Activated T-helper 2 cell treated with anti-CD3 and anti-CD28 coated beads, Interferon-gamma antibody, Interleukin-2, Interleukin-4, amounts not matched to agents 10 μg/mL and 5 μg/mL and 100 μg/mL, durations not matched to agents 14 hours and 24 hours and 36 hours (primary cell): ENCODE measurements around the gene C2CD2. TPM values are rescaled to one million over a fixed set of nuclear protein-coding genes. Genes with fewer than 3 reads are reported as not detected.

ENCODE experiments used
- DNase-seq: peaks from one replicate; pipeline ENCODE4 v3.0.0; 2021; ENCODE audit warnings: low spot score
- H3K27ac Mint-ChIP-seq: one replicate; pipeline ENCODE4 v1.8.0; 2021; ENCODE audit warnings: mixed read lengths
- H3K27me3 Mint-ChIP-seq: one replicate; pipeline ENCODE4 v1.8.0; 2021; ENCODE audit warnings: low read depth, mixed read lengths
- H3K36me3 Mint-ChIP-seq: one replicate; pipeline ENCODE4 v1.8.0; 2021; ENCODE audit warnings: low read depth, mixed read lengths
- H3K4me1 Mint-ChIP-seq: one replicate; pipeline ENCODE4 v1.8.0; 2021; ENCODE audit warnings: low read depth, mixed read lengths
- H3K4me3 Mint-ChIP-seq: one replicate; pipeline ENCODE4 v1.8.0; 2021; ENCODE audit warnings: low read depth, mild to moderate bottlenecking, moderate library complexity, mixed read lengths
- H3K9me3 Mint-ChIP-seq: one replicate; pipeline ENCODE4 v1.8.0; 2021; ENCODE audit warnings: mixed read lengths
- intact Hi-C: fragments of 100-400 bp; cut with micrococcal nuclease; formaldehyde crosslinking; loops from one replicate; pipeline ENCODE4 v1.15.1; 2023
- total RNA-seq: library from RNA; stranded (reverse); gene quantifications from 2 replicates; pipeline ENCODE4 v1.2.3, GENCODE V29; 2022

The C2CD2 gene
- total RNA-seq, 1 donor from 2014 or later = 8.6 TPM

- Mint-ChIP-seq H3K9me3 (no peaks in the 10 kb centered on the region), H3K27ac (no peak overlapping the region), H3K27me3 (no peaks in the 10 kb centered on the region), H3K36me3 (no peaks in the 10 kb centered on the region), H3K4me1 (peaks cover 2% of the 10 kb centered on the region), H3K4me3 (no peak overlapping the region)
- no peak for DNase-seq
- intact Hi-C loops = no loop called here
Observed at GRCh38 chr21:41972511-41973205, 18.8 kb upstream of the C2CD2 start.

- intact Hi-C loops = no loop called here
- H3K4me1 Mint-ChIP-seq = peaks cover 2% of the 10 kb centered on the region
- H3K27ac Mint-ChIP-seq = no peak overlapping the region
- no peaks in the 10 kb centered on the region for H3K27me3 Mint-ChIP-seq
- no peaks in the 10 kb centered on the region for H3K36me3 Mint-ChIP-seq
- no peaks in the 10 kb centered on the region for H3K9me3 Mint-ChIP-seq
- no peak for DNase-seq
- H3K4me3 Mint-ChIP-seq = no peak overlapping the region
Observed at GRCh38 chr21:41971891-41972290, 18.1 kb upstream of the C2CD2 start.

- no peak overlapping the region for H3K4me3 Mint-ChIP-seq
- intact Hi-C loops = no loop called here
- DNase-seq = no peak
- H3K9me3 Mint-ChIP-seq = no peaks in the 10 kb centered on the region
- no peaks in the 10 kb centered on the region for H3K27me3 Mint-ChIP-seq
- H3K36me3 Mint-ChIP-seq = no peaks in the 10 kb centered on the region
- peaks cover 2% of the 10 kb centered on the region for H3K4me1 Mint-ChIP-seq
- H3K27ac Mint-ChIP-seq = no peak overlapping the region
Observed at GRCh38 chr21:41970751-41971653, 17.2 kb upstream of the C2CD2 start.

DNA sequence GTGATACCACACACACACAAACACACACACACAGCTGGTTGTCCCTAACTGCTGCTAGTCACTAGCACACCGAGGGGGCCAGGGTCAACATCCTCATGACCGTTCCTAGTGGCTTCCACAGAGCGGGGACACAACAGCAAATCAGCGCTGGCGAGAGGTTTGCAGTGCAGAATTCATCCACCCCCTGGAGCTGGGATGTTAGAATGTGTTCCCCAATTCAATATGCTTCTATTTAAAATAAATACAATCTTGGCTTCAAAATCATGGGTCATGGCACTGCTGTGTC is 16.2 kb upstream of the C2CD2 start:
- no peaks in the 10 kb centered on the region for H3K27me3 Mint-ChIP-seq
- H3K4me3 Mint-ChIP-seq = no peak overlapping the region
- no peak overlapping the region for H3K27ac Mint-ChIP-seq
- no peak for DNase-seq
- no peaks in the 10 kb centered on the region for H3K9me3 Mint-ChIP-seq
- intact Hi-C loops = no loop called here
- peaks cover 2% of the 10 kb centered on the region for H3K4me1 Mint-ChIP-seq
- H3K36me3 Mint-ChIP-seq = no peaks in the 10 kb centered on the region

GRCh38 chr21:41967708-41968107 is 13.9 kb upstream of the C2CD2 start:
- peaks cover 2% of the 10 kb centered on the region for H3K27me3 Mint-ChIP-seq
- H3K36me3 Mint-ChIP-seq = no peaks in the 10 kb centered on the region
- no peak overlapping the region for H3K4me3 Mint-ChIP-seq
- intact Hi-C loops = no loop called here
- DNase-seq = no peak
- no peaks in the 10 kb centered on the region for H3K4me1 Mint-ChIP-seq
- no peaks in the 10 kb centered on the region for H3K9me3 Mint-ChIP-seq
- no peak overlapping the region for H3K27ac Mint-ChIP-seq

- H3K4me1 Mint-ChIP-seq = no peaks in the 10 kb centered on the region
- no peak for DNase-seq
- intact Hi-C loops = no loop called here
- peaks cover 7% of the 10 kb centered on the region for H3K27me3 Mint-ChIP-seq
- H3K36me3 Mint-ChIP-seq = no peaks in the 10 kb centered on the region
- H3K27ac Mint-ChIP-seq = no peak overlapping the region
- no peak overlapping the region for H3K4me3 Mint-ChIP-seq
- H3K9me3 Mint-ChIP-seq = no peaks in the 10 kb centered on the region
Observed at GRCh38 chr21:41966872-41967621, 13.2 kb upstream of the C2CD2 start.

DNA sequence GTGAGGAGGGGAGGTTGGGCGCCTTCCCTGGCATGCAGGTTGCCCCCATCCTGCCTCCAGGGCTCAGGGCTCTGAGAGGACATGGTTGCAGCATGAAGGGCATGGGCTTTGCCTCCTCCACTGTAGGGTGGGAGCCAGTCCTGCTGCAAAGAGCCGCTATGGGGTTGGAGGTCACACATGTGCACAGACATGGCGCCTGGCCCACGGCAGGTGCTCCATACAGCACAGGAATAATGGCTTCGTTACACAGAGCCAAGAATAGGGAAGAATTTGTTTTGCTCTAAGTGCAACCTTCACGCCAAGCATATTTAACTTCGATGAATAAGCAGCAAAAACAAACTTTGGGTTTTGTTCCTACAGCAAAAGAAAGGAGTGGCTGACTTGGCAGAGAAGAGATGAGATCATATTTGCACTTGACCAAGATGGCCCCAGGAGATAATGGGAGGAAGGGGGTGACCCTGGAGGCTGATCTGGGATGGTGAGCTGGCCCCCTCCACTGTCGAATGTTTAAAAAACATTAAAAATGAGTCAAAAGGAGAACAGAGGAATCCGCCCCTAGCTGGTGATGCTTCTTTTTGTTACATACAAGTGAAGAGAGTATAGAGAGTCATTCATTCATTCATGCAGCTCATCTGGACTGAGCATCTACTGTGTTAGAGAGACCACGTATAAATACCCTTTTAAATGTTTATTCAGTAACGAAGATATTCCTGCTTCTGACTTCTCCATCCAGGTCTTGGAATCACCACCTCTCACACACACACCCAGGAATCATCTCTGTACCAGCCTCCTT is 12.4 kb upstream of the C2CD2 start:
- no peak overlapping the region for H3K4me3 Mint-ChIP-seq
- no peak for DNase-seq
- no peaks in the 10 kb centered on the region for H3K4me1 Mint-ChIP-seq
- no peaks in the 10 kb centered on the region for H3K9me3 Mint-ChIP-seq
- H3K27me3 Mint-ChIP-seq = peaks cover 14% of the 10 kb centered on the region
- no peaks in the 10 kb centered on the region for H3K36me3 Mint-ChIP-seq
- H3K27ac Mint-ChIP-seq = no peak overlapping the region
- intact Hi-C loops = no loop called here

DNA sequence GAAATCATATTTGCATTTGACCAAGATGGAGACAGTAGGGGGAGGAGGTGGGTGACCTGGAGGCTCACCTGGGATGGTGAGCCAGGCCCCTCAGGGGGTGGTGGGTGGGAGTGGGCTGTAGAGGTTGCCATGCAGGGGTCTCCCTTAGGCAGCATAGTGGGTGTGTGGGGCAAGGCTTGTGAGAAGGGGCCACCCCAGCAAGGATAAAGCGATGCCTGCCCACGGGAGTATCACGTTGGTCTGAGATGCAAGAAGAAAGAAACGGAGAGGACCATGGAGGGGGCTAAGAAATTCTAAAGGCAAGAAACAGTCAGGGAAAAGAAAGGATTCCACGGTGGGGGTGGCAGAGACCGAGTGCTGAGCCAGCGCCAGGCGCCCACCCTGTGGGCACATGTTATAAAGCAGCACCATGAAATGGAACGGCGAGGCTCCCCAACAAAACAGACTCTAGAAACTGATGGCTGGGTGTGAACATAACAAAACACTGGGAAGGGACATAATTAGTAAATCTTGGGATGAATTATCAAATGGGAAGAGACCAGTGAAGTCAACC is 11.7 kb upstream of the C2CD2 start:
- no peak for DNase-seq
- H3K36me3 Mint-ChIP-seq = no peaks in the 10 kb centered on the region

DNA sequence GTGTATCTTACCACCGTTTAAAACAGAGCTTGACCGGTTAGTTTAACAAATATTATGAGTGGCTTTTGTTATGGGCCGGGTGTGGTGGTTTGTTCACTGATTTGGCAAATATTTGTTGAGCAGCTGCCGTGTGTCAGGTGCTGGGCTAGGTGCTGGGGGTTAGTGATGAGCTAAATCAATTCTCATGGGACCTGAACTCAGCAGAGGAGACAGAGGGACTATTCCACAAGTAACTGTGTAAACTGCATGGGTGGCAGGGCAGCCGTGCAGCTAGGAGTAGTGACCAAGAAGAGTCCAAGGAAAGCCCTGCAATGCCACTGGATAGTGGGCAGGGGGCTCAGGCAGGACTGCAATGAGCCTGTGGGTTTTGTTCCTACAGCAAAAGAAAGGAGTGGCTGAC is 11.2 kb upstream of the C2CD2 start:
- H3K27ac Mint-ChIP-seq = no peak overlapping the region
- no peaks in the 10 kb centered on the region for H3K4me1 Mint-ChIP-seq
- H3K36me3 Mint-ChIP-seq = no peaks in the 10 kb centered on the region
- H3K9me3 Mint-ChIP-seq = no peaks in the 10 kb centered on the region
- intact Hi-C loops = no loop called here
- H3K27me3 Mint-ChIP-seq = peaks cover 16% of the 10 kb centered on the region
- no peak for DNase-seq
- no peak overlapping the region for H3K4me3 Mint-ChIP-seq

More for the DNA sequence above, 11.7 kb upstream of the C2CD2 start:
- Mint-ChIP-seq H3K4me1 (no peaks in the 10 kb centered on the region), H3K27ac (no peak overlapping the region), H3K4me3 (no peak overlapping the region), H3K9me3 (no peaks in the 10 kb centered on the region), H3K27me3 (peaks cover 16% of the 10 kb centered on the region)
- intact Hi-C loops = no loop called here

DNA sequence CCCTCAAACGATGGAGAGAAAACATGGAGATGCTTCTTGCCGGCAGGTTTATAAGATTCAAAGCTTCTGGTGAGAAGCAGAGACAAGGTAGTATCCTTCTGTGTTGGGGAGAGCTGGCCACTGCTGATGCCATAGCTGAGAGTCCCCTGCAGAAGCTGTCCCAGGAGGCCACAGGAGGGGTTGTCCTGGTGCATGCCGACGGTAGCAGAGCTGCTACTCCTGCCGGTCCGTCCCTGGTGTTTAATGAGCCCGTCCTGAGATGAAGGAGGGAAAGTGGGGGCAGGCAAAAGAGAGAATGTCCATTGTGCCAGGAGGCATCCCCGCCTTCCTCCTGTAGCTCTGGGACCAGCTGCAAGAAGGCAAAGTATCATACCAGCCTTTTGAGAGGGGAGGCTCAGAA is 10.4 kb upstream of the C2CD2 start:
- Mint-ChIP-seq H3K27ac (no peak overlapping the region), H3K9me3 (no peaks in the 10 kb centered on the region), H3K36me3 (no peaks in the 10 kb centered on the region), H3K4me3 (no peak overlapping the region), H3K27me3 (peaks cover 16% of the 10 kb centered on the region), H3K4me1 (no peaks in the 10 kb centered on the region)
- no peak for DNase-seq
- intact Hi-C loops = no loop called here

DNA sequence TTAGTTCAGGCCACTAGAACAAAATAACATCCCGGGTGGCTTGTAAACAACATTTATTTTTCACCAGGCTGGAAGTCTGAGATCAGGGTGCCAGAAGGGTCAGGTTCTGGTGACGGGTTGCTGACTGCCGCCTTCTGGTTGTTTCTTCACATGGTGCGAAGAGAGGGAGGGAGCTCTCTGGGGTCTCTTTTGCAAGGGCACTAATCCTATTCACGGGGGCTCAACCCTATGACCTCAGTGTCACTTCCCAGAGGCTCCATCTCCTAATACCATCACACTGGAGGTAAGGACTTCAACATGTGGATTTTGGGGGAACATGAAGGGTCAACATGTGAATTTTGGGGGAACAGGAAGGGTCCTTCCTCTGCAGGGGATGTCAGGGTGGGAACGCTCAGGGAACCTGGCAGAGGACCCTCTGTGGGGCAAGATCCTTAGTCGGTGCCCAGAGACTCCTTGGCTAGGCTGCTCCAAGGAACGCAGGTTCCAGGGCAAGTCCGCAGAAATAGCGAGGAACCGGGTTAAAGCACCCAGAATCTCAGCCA is 8.7 kb upstream of the C2CD2 start:
- H3K4me3 Mint-ChIP-seq = no peak overlapping the region
- intact Hi-C loops = no loop called here
- no peaks in the 10 kb centered on the region for H3K9me3 Mint-ChIP-seq
- H3K36me3 Mint-ChIP-seq = no peaks in the 10 kb centered on the region
- no peak for DNase-seq
- H3K27ac Mint-ChIP-seq = no peak overlapping the region
- peaks cover 16% of the 10 kb centered on the region for H3K27me3 Mint-ChIP-seq
- H3K4me1 Mint-ChIP-seq = peaks cover 2% of the 10 kb centered on the region

DNA sequence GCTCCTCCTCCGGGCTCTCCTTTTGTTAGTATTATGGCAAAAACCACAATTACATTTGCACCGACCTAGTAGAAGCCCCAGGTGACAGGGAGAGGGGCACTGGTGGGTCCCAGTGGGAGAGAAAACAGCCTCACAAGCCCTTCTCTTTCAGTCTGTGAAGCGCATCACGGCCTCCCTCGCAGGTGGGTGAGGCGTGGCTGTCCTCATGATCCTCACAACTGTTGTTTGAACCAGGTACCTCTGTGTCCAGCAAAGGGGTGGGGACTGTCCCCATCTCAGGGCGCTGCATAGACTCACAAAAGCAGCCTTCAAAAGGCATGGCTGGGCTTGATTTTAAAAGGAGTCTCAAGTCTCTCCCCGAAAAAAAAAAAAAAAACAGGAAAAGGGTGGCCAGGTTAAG is 7.9 kb upstream of the C2CD2 start:
- intact Hi-C loops = no loop called here
- no peak overlapping the region for H3K4me3 Mint-ChIP-seq
- no peak overlapping the region for H3K27ac Mint-ChIP-seq
- no peak for DNase-seq
- peaks cover 7% of the 10 kb centered on the region for H3K4me1 Mint-ChIP-seq
- no peaks in the 10 kb centered on the region for H3K9me3 Mint-ChIP-seq
- H3K36me3 Mint-ChIP-seq = no peaks in the 10 kb centered on the region
- H3K27me3 Mint-ChIP-seq = peaks cover 16% of the 10 kb centered on the region
